RWPE2 (cell line): Measurements from ENCODE around the gene SSPN.

ENCODE experiments used
- ATAC-seq: fragments of 200-7000 bp; cut with Tn5 transposase; 3 replicates; pipeline ENCODE4 v1.9.1; 2021; ENCODE audit warnings: low read depth
- DNase-seq: peaks from one replicate; pipeline ENCODE4 v3.0.0-alpha.2; 2020; ENCODE audit warnings: low spot score
- H3K27ac ChIP-seq: fragments of 450-650 bp; 2 replicates; pipeline ENCODE4 v1.5.1; 2017; ENCODE audit warnings: mild to moderate bottlenecking; ENCODE audit not compliant: poor library complexity, severe bottlenecking
- H3K27me3 ChIP-seq: fragments of 250-450 bp; sonication (Bioruptor Pico); 2 replicates; pipeline ENCODE4 v1.5.1; 2021; ENCODE audit warnings: mild to moderate bottlenecking, moderate library complexity; ENCODE audit not compliant: insufficient read depth, poor library complexity, severe bottlenecking
- H3K36me3 ChIP-seq: fragments of 250-450 bp; sonication (Bioruptor Pico); 2 replicates; pipeline ENCODE4 v1.5.1; 2020; ENCODE audit warnings: low read depth, mild to moderate bottlenecking, moderate library complexity
- H3K4me1 ChIP-seq: fragments of 250-450 bp; sonication (Bioruptor Pico); 2 replicates; pipeline ENCODE4 v1.5.1; 2021; ENCODE audit warnings: mild to moderate bottlenecking, moderate library complexity; ENCODE audit not compliant: insufficient read depth, poor library complexity, severe bottlenecking
- H3K4me3 ChIP-seq: fragments of 250-450 bp; sonication (Bioruptor Pico); 2 replicates; pipeline ENCODE4 v1.5.1; 2021; ENCODE audit warnings: mild to moderate bottlenecking, moderate library complexity; ENCODE audit not compliant: severe bottlenecking
- H3K9me3 ChIP-seq: fragments of 250-450 bp; sonication (Bioruptor Pico); 2 replicates; pipeline ENCODE4 v1.5.1; 2021; ENCODE audit warnings: mild to moderate bottlenecking, moderate library complexity; ENCODE audit not compliant: severe bottlenecking
- TF ChIP-seq, protein P1 (sequence below): fragments of 450-650 bp; IDR thresholded peaks from one replicate; pipeline ENCODE4 v1.5.1; 2017; ENCODE audit warnings: mild to moderate bottlenecking, moderate library complexity; ENCODE audit not compliant: poor library complexity, severe bottlenecking

Gene SSPN

DNA sequence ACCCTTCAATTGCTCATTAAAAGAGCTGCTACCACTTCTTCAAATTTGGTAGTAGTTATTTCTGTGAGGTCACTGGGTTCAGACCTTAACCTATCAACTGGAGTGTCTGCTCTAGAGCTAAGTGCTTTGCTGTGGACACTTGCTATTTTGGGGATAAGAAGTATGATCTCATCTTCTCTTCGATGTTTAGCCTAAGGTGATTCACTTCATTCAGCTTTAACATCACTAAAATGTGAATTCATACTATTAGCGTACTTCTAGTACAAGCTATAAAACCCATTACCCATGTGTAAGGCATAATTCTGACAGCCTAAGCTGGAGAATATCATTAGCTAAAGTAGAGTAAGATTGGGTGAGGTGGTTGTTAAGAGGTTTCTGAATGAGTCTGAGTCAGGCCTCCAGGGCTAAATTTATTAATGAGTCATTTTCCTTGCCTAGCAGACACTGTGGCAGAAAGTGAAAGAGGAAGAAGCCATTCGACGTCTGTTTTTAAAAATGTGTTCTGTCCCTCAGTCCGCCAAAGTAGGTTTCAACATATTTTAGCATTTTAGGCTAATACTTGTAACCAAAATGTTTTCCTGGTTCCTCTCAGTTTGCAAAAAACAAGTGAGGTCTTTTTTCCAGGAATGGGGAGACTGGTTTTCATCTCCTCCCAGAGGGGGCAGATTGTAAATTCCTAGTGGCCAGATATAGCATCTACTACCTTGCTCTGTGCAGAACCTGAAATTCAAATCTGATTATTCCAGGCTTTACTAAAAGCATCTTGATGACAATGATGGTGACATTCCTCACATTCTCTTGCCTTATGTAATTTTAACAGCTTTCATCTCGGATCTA is 103.6 kb downstream of the SSPN start:
- Histone ChIP-seq H3K27me3 (no peaks in the 10 kb centered on the region), H3K4me3 (no peak overlapping the region), H3K4me1 (peaks cover 10% of the 10 kb centered on the region), H3K36me3 (no peaks in the 10 kb centered on the region), H3K27ac (peak overlapping the region; percentile 49), H3K9me3 (no peaks in the 10 kb centered on the region)
- TF ChIP-seq, protein P1, sequence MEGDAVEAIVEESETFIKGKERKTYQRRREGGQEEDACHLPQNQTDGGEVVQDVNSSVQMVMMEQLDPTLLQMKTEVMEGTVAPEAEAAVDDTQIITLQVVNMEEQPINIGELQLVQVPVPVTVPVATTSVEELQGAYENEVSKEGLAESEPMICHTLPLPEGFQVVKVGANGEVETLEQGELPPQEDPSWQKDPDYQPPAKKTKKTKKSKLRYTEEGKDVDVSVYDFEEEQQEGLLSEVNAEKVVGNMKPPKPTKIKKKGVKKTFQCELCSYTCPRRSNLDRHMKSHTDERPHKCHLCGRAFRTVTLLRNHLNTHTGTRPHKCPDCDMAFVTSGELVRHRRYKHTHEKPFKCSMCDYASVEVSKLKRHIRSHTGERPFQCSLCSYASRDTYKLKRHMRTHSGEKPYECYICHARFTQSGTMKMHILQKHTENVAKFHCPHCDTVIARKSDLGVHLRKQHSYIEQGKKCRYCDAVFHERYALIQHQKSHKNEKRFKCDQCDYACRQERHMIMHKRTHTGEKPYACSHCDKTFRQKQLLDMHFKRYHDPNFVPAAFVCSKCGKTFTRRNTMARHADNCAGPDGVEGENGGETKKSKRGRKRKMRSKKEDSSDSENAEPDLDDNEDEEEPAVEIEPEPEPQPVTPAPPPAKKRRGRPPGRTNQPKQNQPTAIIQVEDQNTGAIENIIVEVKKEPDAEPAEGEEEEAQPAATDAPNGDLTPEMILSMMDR: no peak
- DNase-seq (no peak), ATAC-seq (peak; percentile 100)

DNA sequence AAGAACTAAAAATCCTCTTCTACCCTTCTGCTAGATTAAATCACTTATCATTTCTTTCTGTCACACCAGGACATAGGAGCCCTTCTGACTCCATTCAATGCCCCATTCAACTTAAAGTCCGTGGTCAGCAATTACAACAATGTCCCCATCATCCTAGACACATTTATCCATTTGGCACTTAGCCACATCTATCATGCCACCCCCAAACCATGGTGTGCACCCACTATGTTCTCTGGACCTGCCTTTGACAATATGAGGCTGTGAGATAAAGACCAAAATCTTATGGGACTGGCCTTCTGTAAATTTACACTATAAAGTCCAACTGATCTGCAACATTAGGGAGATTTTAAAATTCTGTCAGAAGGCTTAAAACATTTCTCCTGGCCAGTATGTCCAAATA is 104.4 kb downstream of the SSPN start:
- TF ChIP-seq, protein P1: no peak
- Histone ChIP-seq H3K9me3 (no peaks in the 10 kb centered on the region), H3K27ac (peak overlapping the region; percentile 49), H3K4me1 (peaks cover 10% of the 10 kb centered on the region), H3K4me3 (no peak overlapping the region), H3K27me3 (no peaks in the 10 kb centered on the region), H3K36me3 (no peaks in the 10 kb centered on the region)
- ATAC-seq (no peak), DNase-seq (no peak)
